Nephron progenitor cell (in vitro differentiated cells): Measurements from ENCODE around the gene OR52E5.

Experiments used
- DNase-seq: peaks from one replicate; pipeline ENCODE4 v3.0.0; 2021
- H3K27ac Mint-ChIP-seq: 2 replicates; pipeline ENCODE4 v1.8.0; 2021; ENCODE audit warnings: mild to moderate bottlenecking, moderate library complexity, mixed read lengths
- H3K27me3 Mint-ChIP-seq: 2 replicates; pipeline ENCODE4 v1.8.0; 2021; ENCODE audit warnings: mild to moderate bottlenecking, low read depth, mixed read lengths; ENCODE audit not compliant: poor library complexity
- H3K36me3 Mint-ChIP-seq: 2 replicates; pipeline ENCODE4 v1.8.0; 2021; ENCODE audit warnings: low read depth, mixed read lengths
- H3K4me1 Mint-ChIP-seq: 2 replicates; pipeline ENCODE4 v1.8.0; 2021; ENCODE audit warnings: mixed read lengths
- H3K4me3 Mint-ChIP-seq: 2 replicates; pipeline ENCODE4 v1.8.0; 2021; ENCODE audit warnings: mild to moderate bottlenecking, moderate library complexity, mixed read lengths
- H3K9me3 Mint-ChIP-seq: 2 replicates; pipeline ENCODE4 v1.8.0; 2021; ENCODE audit warnings: mild to moderate bottlenecking, moderate library complexity, mixed read lengths
- TF ChIP-seq, protein P1 (sequence below): fragments of 200-600 bp; sonication (generic); IDR thresholded peaks from 2 replicates; pipeline ENCODE4 v1.5.0; 2021; ENCODE audit warnings: antibody characterized with exemption

OR52E5 gene

DNA sequence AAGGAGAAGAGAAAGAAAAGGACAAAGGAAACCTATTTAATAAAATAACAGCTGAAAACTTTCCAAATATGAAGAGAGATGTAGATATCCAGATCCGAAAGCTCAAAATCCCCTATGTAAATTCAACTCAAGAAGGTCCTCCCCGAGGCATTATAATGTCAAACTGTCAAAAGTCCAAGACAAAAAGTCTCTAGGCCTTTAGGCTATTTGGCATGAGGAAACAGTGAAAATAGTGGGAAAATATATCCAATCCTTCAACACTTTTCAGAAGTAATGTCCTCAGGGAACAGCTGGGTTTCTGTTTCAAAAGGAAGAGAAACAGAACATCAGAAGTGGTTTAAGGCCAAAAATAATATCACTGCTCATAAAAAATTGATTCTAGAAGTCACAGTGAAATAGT, 14.4 kb upstream of the OR52E5 start:
- peaks cover 18% of the 10 kb centered on the region for H3K27me3 Mint-ChIP-seq

DNA sequence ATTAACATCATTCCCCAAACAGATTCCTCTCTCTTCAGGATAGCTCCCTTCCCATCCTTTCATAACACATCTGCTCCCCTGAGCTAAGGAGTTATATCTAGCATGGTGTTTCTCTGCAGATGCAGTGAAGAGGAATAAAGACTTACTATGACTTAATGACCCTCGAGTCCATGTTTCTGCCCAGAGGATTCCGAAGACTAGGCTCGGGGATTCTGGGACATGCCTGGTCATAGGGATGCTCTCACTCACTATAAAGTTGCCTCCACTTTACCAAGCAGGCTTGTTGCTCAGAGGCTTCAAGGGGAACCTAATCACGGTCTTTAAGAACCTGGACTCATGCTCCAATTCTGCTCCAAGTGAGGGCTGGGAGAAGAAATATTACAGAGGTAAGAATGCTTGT, 12.7 kb upstream of the OR52E5 start, which contains the start of gene OR52E4:
TSS of gene OR52E4 (plus strand) at position 301 of the 400 bp plus-strand sequence. CDS start 3,664 bp downstream, outside the sequence.
- Mint-ChIP-seq H3K36me3 (no peaks in the 10 kb centered on the region), H3K27ac (no peak within 1 kb of the TSS), H3K27me3 (peaks cover 10% of the 10 kb centered on the region), H3K4me3 (no peak within 1 kb of the TSS), H3K4me1 (no peaks in the 10 kb centered on the region), H3K9me3 (no peaks in the 10 kb centered on the region)
- no peak for DNase-seq
- TF ChIP-seq, protein P1, sequence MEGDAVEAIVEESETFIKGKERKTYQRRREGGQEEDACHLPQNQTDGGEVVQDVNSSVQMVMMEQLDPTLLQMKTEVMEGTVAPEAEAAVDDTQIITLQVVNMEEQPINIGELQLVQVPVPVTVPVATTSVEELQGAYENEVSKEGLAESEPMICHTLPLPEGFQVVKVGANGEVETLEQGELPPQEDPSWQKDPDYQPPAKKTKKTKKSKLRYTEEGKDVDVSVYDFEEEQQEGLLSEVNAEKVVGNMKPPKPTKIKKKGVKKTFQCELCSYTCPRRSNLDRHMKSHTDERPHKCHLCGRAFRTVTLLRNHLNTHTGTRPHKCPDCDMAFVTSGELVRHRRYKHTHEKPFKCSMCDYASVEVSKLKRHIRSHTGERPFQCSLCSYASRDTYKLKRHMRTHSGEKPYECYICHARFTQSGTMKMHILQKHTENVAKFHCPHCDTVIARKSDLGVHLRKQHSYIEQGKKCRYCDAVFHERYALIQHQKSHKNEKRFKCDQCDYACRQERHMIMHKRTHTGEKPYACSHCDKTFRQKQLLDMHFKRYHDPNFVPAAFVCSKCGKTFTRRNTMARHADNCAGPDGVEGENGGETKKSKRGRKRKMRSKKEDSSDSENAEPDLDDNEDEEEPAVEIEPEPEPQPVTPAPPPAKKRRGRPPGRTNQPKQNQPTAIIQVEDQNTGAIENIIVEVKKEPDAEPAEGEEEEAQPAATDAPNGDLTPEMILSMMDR = no peak

More for the DNA sequence above, 14.4 kb upstream of the OR52E5 start:
- no peak for DNase-seq
- H3K36me3 Mint-ChIP-seq = no peaks in the 10 kb centered on the region
- TF ChIP-seq, protein P1 = no peak
- peaks cover 4% of the 10 kb centered on the region for H3K9me3 Mint-ChIP-seq
- no peak overlapping the region for H3K27ac Mint-ChIP-seq
- H3K4me3 Mint-ChIP-seq = no peak overlapping the region
- H3K4me1 Mint-ChIP-seq = no peaks in the 10 kb centered on the region

DNA sequence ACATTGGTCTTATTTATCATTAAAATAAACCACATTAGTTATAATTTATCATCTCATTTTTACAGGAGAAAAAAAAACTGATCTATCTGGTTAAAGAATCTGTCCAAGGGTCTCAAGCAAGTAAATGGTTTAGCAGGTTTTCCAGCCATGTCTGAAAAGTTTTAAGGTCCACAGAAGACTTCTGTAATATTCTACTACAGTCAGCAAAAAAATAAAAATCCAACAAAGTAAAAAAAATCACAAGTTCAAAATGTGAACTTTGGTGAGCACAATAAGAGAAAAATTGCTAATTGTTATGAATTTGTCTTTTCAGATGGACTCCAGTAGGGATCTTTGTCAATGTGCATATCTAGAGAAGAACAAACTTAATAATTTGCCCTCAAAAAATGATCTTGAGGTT, 11.3 kb upstream of the OR52E5 start:
- H3K4me1 Mint-ChIP-seq = no peaks in the 10 kb centered on the region
- no peak overlapping the region for H3K4me3 Mint-ChIP-seq
- no peaks in the 10 kb centered on the region for H3K9me3 Mint-ChIP-seq
- no peaks in the 10 kb centered on the region for H3K36me3 Mint-ChIP-seq
- H3K27me3 Mint-ChIP-seq = peaks cover 10% of the 10 kb centered on the region
- DNase-seq = no peak
- TF ChIP-seq, protein P1 = no peak
- H3K27ac Mint-ChIP-seq = no peak overlapping the region

DNA sequence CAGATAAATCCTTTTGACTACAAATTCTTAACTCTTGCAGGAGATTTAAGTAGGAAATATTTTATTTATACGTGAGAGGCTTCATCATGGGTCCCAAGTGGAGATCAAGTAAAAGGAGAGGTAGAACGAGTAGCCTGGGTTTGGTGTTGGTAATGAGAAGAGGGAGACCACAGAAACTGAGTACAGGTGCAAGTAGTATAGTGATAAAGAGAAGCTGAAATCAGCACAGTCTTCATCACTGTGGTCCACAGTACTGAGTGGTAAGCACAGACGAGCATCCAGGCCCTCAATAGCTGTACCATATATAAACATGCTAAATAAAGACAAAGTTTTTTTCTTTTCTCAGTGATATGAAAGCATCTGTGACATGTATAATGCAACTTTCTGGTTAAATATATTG, 5.8 kb upstream of the OR52E5 start:
- Mint-ChIP-seq H3K36me3 (no peaks in the 10 kb centered on the region), H3K4me3 (no peak overlapping the region), H3K27ac (no peak overlapping the region), H3K27me3 (no peaks in the 10 kb centered on the region), H3K4me1 (no peaks in the 10 kb centered on the region), H3K9me3 (no peaks in the 10 kb centered on the region)
- no peak for DNase-seq
- TF ChIP-seq, protein P1 = no peak

DNA sequence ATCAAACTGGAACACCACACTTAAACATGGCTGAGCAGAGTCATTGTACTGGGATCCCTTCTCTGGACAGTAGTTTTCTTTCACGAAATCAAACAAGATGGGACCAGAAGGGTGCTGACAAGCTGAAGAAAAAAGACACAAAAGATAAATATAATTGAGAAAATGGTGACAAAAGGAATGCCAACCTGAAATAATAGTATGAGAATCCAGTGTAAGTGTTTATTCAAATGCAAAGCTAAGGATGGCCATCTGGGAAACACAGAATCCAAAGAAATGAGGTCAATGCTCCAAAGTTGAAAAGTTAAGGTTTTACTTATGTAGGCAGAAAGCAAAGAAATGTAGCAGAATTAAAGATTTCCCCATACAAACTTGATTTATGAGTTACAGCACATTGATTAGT, 5.3 kb upstream of the OR52E5 start:
- Mint-ChIP-seq H3K27me3 (no peaks in the 10 kb centered on the region), H3K4me1 (no peaks in the 10 kb centered on the region), H3K36me3 (no peaks in the 10 kb centered on the region), H3K27ac (no peak overlapping the region), H3K9me3 (no peaks in the 10 kb centered on the region), H3K4me3 (no peak overlapping the region)
- no peak for DNase-seq
- TF ChIP-seq, protein P1 = no peak

DNA sequence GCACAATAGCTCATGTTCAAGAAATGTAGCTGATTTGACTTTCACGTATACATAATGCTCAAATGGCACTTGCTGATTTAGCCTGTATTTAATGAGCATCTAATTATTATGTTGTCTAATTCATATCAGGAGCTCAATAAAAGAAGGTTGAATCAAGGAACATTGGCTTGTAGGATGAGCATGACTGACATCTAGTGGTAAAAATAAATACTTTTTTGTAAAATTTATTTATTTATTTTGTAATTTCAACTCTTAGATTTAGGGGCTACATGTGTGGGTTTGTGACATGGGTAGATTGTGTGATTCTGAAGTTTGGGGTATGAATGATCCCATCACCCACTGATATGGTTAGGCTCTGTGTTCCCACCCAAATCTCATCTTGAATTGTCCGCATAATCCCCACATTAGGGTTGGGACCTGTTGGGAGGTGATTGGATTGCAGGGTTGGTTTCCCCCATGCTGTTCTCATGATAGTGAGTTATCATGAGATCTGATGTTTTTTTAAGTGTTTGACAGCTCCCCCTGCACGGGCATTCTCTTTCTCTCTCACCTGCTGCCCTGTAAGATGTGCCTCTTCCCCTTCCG, 1.7 kb upstream of the OR52E5 start:
- no peak for DNase-seq
- Mint-ChIP-seq H3K36me3 (no peaks in the 10 kb centered on the region), H3K9me3 (no peaks in the 10 kb centered on the region), H3K27me3 (peaks cover 7% of the 10 kb centered on the region), H3K4me3 (no peak overlapping the region), H3K4me1 (no peaks in the 10 kb centered on the region), H3K27ac (no peak overlapping the region)
- TF ChIP-seq, protein P1 = peak; percentile 56
